ENCODE measurements around the gene TRPM1.

DNA sequence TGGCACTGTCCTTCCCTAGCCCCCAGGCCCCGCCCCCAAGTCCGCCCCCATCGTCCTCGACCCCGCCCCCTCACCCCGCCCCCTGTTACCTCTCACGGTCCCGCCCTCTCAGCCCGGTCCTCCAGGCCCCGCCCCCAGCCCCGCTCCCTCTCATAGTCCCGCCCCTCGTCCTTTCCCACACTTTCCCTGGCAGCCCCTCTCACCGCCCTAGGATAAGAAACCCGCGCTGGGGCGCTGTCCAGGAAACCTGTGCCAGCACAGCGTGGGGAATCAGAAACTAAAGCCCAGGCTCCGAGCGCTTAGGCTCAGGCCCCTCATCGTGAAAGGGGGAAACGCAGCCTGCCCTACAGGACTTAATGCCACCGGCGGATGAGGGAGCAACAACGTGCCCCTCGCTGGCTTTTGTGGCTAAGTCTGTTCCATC is 20.9 kb downstream of the TRPM1 start:
- TF ChIP-seq YY1 (IDR thresholded peaks at IDR 0.05; ENCODE audit: insufficient read depth, insufficient read length) (no peak), ZNF274 (IDR thresholded peaks at IDR 0.05; ENCODE audit: low read depth, low read length) (no peak)
